G401.6 (cell line): Measurements from ENCODE around the gene RRAGD.

ENCODE experiments used
- FAIRE-seq: peaks from 2 replicates; lab custom pipeline; 2012; peaks lifted over from hg19 to GRCh38; lab: Jason Lieb, UNC

RRAGD gene

DNA sequence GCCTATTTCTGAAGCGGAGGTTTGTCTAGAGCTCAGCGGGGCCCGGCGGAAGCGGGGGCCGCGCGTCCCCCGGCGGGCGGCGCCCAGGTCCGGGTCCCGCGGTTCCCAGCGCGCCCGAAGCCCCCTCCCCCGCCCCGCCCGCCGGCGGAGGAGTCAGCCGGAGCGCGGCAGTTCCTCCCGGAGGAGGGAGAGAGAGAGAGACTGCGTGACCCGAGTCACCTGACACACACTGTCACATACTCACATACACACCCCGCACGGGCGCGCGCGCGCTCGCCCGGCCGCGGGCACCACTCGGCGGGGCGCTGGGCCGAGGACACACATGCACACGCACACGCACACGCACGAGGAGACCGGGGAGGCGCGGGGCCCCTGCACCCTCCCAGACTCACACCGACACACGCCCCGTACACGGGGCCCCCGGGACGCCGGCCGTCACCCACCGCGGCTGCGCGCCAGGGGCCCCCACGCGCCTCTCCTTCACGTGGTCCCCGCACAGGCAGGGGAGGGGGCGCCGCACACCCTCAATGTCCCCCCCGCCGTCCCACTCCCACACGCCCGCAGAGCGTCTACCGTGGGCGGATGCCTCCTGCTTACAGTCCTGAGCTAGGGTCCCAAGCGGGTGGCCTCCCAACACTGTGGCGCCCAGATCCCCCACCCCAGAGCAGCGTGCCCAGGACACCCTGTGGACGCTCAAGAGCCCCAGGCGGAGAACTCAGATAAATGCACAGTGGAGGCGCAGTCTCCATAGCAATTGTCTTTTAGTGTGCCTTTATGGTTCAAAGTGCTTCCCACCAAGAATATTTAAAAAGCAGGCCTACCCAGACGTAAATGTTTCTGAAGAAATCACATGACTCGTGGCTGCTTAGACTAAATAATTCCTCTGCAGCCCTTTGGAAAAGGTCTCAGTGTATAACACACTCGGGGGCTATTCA, at the start of gene RRAGD:
RRAGD (minus strand) TSS at position 203 of the 935 bp plus-strand sequence. CDS start 280 bp downstream, outside the sequence.
- FAIRE-seq: no peak

DNA sequence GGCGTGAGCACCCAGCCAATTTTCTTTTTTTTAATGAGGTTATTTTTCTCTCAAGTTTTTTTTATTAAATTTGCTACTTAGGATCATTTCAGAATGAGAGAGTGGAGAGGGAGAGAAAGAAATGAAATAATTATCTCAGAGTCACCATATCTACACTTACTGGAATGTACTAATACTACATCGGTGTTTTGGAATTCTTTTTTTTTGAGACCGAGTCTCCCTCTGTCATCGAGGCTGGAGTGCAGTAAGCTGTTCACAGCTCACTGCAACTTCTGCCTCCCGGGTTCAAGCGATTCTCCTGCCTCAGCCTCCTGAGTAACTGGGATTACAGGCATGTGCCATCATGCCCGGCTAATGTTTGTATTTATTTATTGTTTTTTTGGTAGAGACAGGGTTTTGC, 48.6 kb upstream of the RRAGD start:
- no peak for FAIRE-seq

- no peak for FAIRE-seq
These were observed 47.4 kb upstream of the RRAGD start for GRCh38 chr6:89459501-89459900.

GRCh38 chr6:89458704-89459103, 46.6 kb upstream of the RRAGD start:
- FAIRE-seq: no peak

DNA sequence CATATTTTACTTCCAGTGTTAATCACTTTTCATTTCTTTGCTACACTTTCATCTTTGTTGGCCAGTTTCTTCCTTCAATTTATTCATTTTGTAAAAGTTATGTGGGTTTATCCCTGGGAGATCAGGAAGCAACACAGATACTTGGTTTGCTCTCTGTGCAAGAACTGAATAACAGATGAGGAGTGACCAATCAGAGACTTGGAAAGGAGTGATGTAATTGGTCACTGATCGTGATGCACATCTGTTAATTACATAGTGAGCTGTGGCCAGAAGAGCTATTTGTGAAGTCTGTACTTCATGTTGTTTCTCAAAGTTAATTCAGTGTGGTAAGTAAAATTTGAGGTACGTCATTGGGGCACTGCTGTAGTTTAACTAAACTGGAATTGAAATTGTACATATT, 42.2 kb upstream of the RRAGD start:
- no peak for FAIRE-seq

DNA sequence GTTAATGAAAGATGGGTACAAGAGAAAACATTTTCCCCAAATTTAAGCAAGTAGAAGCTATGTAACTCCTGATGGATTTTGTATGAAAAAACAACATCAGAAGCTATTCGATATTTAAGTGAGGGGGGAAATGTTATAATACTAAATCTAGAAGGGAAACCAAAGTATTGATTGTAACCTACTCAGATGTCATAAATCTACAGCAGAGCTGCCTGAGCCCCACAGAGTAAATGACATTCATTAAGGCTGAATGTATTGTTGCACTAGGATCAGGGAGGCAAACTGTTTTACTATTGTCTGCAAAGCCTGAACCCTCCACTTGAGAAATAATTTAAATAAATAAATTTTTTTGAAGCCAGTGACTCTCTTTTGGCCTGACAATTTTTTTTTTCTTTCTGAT, 40.2 kb upstream of the RRAGD start:
- no peak for FAIRE-seq

GRCh38 chr6:89449193-89449592, 37.1 kb upstream of the RRAGD start:
- FAIRE-seq: no peak

DNA sequence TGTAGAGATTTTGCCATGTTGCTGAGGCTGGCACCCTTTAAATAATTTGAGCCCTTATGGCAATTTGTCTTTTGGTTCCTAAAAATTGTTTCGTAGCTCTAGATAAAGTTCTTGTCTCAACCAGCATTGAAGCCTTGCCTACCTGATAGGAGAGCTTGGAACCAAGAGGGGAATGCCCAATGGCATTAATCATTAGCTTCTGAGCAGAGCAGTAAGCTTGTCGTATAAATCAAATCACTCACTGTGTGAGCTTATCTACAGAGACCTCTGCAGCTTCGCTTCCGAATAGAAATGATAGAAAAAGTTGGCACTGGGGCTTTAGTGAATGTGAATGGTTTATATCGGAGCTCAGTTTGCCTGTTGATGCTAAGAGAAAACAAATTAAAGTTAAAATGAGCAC, 31.6 kb upstream of the RRAGD start:
- no peak for FAIRE-seq

DNA sequence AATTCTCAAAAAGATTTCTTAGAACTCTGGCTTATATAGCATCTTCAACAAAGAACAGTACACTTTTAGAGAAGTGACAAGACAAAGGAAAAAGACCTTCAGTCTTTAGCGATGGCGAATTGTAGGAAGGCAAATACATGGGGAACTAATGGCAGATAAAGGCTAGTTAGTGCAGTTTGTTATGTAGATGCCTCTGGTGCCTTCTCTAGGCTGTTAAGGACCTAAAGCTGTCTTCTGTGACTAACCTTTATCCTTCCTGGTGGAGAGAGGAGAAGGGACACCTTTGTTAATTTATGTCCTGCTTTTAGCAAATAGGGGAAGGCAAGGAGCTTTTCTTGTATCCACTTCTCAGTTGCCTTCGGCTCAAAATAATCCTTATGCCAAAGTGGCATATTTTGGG, 28.1 kb upstream of the RRAGD start:
- FAIRE-seq: no peak

DNA sequence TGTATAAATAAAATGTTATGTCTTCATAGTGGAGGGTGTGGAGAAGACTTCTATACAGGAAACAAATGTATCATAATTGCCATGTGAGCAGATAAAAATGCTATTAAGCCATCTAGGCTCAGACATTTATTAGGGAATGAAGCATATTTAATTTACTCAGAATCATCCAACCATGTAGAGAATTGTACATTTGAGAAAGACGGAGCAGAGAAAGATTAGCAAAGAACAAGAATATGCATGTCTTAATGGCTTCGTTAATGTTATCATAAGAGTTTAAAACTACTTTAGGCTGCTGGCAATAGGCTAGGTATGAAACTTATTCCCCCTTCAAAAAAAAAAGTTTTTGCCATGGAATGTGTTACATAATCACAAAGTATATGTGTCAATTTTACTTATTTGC, 26.9 kb upstream of the RRAGD start:
- no peak for FAIRE-seq

- no peak for FAIRE-seq
These were observed 26.2 kb upstream of the RRAGD start for GRCh38 chr6:89438248-89438647.

GRCh38 chr6:89436226-89436625, 24.2 kb upstream of the RRAGD start:
- no peak for FAIRE-seq

GRCh38 chr6:89434954-89435353, 22.9 kb upstream of the RRAGD start:
- FAIRE-seq: no peak

GRCh38 chr6:89434150-89434499, 22.1 kb upstream of the RRAGD start:
- FAIRE-seq: no peak

DNA sequence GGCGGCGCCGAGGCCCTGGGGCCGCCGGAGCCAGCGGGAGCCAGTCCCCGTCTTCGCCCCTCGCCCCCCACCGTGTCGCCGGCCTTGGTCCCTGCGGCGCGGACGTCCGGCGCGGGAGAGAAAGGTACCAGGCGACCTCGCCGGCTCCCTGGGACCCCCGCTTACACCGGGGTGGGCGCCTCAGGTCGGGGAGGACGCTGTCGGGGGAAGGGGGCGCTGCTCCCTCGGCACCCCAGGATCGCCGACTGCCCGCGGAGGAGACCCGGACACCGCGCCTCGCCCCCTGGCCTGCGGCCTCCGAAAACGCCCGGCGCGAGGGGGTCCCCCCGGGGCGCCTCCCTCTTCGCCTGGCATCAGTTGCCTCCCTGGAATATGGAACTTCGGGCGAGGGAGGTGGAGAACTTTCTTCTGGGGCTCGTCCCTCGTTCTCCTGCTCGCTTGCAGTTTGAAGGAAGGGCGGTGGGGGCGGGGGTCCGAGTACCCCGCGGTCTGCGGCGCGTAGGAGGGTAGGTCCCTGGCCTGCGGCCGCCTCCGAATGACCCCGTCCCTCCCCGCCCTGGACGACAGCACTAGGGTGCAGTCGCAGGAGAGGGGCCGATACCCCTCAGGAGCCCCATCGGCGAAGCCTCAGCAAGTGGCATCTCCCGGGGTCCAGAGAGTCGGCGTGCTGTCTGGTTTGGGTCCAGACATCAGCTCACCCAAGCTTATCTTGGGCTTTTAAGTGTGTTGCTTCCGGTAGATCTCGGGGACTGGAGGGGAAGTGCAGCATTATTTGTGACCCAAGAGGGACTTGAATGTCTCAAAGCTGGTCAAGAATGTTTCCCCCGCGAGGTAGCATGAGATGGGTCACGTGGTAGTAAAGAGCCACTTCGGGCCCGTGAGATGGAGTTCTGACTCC, 21.4 kb upstream of the RRAGD start:
- peak; percentile 78 for FAIRE-seq

- no peak for FAIRE-seq
These were observed 20.8 kb upstream of the RRAGD start, which contains the start of gene ANKRD6 for GRCh38 chr6:89432875-89433251. Gene ANKRD6, plus strand, starts transcription at chr6:89433152. Its CDS starts 133,825 bp downstream, at chr6:89566977.

GRCh38 chr6:89430201-89430962, 18.3 kb upstream of the RRAGD start:
- FAIRE-seq: no peak

GRCh38 chr6:89416796-89417195, 4.7 kb upstream of the RRAGD start:
- no peak for FAIRE-seq

GRCh38 chr6:89415185-89415584, 3.1 kb upstream of the RRAGD start:
- FAIRE-seq: no peak

DNA sequence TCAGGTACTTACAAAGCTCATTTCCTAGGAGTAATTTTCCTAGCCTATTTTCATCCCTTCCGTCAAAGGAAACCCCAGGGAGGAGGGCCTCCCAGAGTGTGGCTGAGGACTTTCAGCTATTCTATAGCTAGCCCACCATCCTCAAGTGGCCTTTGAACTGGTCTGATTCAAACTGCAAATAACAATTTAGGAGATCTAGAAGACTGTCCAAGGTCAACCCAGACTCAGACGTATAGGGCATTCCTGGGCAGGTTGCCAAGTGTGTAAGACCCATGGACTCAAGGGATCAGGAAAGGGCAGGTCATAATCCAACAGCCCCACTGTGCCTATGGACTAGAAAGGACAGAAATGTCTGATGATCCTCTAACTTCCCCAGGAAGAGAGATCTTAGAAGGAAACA, 2.1 kb upstream of the RRAGD start:
- FAIRE-seq: no peak

GRCh38 chr6:89413006-89413400, 930 bp upstream of the RRAGD start:
- FAIRE-seq: no peak
